DMS79 (cell line): ENCODE measurements around the gene KLHL40.

ENCODE experiments used
- DNase-seq: peaks from one replicate; lab custom pipeline; 2025; lab: John Stamatoyannopoulos, UW

Gene KLHL40, protein sequence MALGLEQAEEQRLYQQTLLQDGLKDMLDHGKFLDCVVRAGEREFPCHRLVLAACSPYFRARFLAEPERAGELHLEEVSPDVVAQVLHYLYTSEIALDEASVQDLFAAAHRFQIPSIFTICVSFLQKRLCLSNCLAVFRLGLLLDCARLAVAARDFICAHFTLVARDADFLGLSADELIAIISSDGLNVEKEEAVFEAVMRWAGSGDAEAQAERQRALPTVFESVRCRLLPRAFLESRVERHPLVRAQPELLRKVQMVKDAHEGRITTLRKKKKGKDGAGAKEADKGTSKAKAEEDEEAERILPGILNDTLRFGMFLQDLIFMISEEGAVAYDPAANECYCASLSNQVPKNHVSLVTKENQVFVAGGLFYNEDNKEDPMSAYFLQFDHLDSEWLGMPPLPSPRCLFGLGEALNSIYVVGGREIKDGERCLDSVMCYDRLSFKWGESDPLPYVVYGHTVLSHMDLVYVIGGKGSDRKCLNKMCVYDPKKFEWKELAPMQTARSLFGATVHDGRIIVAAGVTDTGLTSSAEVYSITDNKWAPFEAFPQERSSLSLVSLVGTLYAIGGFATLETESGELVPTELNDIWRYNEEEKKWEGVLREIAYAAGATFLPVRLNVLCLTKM

DNA sequence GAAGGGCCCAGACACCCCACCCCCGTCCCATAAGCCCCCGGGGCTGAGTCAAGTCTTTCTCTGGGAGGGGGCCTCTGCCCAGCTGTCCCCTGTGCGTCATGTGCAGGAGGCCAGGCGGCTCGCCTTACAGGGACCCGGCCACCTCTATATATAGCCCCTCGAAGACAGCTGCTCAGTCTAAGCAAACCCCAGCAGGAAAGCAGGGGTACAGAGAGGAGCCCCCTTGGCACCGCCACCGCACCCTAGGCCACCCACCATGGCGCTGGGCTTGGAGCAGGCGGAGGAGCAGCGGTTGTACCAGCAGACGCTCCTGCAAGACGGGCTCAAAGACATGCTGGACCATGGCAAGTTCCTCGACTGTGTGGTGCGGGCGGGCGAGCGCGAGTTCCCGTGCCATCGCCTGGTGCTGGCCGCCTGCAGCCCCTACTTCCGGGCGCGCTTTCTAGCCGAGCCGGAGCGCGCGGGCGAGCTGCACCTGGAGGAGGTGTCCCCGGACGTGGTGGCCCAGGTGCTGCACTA, at the start of gene KLHL40:
TSS of gene KLHL40 (plus strand) at position 175 of the 519 bp plus-strand sequence. CDS start at position 257, 82 bp downstream.
- no peak for DNase-seq

DNA sequence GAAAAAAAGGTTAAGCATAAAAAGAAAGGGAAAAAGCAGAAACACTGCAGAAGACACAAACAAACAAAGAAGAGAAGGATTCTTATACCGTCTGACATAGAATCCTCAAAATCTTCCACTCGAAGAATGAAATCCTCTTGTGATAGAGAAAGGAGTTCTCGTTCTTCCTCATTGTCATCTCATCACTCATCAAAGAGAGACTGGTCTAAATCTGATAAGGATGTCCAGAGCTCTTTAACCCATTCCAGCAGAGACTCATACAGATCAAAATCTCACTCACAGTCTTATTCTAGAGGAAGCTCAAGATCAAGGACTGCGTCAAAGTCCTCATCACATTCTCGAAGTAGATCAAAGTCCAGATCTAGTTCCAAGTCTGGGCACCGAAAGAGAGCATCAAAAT, 48.3 kb upstream of the KLHL40 start:
- DNase-seq: no peak

DNA sequence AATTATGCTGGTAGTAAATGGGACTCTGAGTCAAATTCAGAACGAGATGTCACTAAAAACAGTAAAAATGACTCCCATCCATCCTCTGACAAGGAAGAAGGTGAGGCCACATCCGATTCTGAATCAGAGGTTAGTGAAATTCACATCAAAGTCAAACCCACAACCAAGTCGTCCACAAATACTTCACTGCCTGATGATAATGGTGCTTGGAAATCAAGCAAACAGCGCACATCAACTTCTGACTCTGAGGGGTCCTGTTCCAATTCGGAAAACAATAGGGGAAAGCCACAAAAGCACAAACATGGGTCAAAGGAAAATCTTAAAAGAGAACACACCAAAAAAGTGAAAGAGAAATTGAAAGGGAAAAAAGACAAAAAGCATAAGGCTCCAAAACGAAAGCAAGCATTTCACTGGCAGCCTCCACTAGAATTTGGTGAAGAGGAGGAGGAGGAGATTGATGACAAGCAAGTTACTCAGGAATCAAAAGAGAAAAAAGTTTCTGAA, 46.9 kb upstream of the KLHL40 start:
- no peak for DNase-seq

DNA sequence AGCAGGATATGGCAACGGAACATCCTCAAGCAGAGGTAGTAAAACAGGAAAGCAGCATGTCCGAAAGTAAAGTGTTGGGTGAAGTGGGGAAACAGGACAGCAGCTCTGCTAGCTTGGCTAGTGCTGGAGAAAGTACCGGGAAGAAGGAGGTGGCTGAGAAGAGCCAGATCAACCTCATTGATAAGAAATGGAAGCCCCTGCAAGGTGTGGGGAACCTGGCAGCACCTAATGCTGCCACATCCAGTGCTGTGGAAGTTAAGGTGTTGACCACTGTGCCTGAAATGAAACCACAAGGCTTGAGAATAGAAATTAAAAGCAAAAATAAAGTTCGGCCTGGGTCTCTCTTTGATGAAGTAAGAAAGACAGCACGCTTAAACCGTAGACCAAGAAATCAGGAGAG, 46.1 kb upstream of the KLHL40 start:
- DNase-seq: no peak

DNA sequence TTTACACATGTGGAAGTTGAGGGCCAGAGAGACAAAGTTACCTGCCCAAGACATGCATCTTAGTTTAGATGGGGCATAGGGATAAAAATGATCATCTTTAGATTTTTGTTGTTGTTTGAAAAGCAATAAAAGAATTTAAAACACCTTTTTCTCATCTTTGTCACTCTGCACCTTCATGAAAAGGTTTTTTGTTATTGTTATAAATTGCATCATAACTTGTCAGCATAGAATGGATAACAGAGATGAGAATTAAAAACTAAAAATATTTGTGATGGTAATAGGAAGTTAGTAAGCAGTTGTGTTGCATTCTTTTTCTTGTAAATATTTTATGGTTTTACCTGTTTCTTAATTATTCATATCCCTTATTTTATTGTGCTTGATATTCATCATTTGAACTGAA, 45.2 kb upstream of the KLHL40 start:
- no peak for DNase-seq

DNA sequence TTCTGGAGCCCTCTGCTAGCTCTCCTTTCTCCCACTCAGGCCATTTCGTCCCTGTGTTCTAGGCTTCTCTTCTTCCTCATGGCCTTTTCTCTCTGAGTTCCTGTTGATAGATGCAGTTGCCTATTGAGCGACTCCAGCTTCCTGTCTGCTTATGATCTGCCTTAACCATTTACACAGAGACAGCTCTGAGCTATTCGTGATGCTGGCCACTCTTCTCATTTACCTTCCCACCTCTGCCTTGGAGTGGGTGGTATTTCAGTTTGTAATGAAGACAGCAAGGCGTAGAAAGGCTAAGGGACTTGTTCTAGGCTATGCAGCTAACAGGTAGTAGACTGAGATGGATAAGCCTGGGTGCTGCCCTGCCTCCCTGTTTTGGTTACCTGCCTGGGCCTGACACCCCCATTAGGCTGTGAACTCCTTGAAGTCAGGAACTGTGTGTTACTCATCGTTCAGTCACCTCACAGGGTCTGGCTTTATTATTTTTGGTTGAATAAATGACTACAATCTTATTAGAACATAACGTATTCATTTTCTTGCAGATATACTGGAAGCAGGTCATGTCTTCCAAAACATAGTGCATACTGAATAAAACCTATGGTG, 44.5 kb upstream of the KLHL40 start:
- DNase-seq: no peak

DNA sequence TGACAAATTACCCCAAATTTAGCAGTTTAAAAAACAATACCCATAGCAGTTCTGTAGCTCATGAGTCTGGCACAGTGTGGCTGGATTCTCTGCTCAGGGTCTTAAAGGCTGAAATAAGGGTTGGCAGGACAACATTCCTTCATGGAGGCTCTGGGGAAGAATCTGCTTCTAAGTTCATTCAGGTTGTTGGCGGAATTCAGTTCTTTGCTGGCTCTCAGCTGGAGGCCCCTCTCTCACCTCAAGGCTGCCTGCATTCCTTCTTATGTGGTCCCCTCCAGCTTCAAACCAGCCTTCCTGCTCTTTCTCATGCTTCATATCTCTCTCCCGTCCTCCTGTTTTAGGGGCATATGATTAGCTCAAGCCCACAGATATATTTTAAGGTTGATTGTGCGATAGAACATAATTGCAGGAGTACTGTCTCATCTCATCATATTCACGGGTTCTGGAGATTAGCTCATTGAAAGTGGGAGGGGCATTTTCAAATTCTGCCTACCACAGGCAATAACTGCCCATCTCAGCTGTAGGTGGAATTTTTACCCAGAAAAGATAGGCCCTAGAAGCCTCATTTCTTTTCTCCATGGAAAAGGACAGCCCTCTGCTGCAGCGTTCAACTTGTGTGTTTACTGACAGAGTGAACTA, 37.4 kb upstream of the KLHL40 start:
- DNase-seq: no peak

DNA sequence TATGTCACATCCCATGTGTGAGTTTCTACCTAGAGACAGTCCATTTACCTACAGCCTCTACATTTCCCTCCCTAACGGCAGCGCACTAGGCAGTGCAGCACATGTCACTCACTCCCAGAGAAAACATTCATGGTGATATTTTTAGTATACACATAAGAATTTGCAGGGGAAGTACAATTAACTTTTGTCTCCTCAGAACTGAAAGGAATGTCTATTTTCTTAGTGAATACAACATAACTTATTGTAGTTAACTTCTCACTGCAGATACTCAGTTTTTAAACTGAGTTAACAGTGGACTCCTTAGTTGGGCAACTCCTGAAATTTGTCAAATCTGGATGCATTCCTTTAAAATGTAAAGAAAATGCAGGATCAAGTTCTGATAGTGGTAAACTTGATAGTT, 36.3 kb upstream of the KLHL40 start:
- no peak for DNase-seq

DNA sequence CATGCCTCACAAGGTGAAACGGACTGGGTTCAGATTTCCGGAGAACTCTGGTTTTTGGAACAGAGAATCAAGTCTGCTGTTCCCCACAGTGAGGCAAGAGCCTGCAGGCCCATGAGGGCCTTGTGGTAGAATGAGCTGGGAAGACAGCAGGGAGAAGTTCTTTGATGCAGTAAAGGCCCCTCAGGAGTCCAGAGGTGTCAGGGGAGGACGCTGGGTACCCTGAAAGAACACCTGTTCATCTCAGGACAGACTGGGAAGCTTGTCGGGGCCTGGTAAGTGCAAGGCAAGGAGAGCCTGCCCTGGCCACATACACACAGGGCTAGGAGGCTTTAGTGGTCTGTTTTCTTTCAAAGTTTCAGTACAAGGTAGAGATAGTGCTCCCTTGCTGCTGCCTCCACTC, 35.6 kb upstream of the KLHL40 start:
- no peak for DNase-seq

DNA sequence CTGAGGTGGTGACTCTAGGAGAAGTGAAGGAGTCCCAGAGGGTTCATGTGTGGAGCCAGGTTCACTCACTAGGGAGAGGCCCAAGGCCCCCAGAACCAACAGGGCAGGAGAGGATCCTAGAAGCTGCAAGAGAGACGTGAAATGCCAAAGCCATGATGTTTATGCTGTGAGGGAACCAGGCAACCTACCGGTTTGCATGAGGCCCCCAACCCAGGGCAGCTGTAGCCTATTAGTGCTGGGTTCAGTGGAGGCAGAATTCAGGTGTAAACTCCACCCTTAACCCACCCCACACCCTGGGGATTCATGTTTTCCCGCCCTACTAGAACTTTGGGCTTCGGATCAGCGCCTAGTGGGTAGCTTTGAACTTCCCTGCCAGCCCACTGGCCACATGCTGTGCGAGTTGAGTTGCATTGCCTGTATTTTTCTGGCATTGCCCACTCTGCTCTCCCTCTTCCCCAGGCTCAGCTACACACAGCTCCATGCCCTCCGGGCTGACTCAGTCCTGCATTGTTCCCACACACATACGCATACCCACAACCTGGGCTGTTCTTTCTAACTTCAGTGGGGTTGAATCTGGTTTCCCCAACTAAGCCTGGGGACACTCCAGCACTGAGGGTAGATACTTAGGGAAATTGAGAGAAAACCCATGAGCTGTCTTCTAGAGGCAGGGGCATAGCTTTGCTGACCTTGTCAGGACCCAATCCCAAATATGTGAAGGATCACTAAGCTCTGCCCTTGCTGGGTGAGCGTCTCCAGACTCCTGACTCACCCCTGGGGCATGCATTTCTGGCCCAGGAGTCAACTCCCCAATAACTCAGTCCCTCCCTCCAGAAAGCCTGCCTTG, 33.9 kb upstream of the KLHL40 start:
- DNase-seq: no peak

DNA sequence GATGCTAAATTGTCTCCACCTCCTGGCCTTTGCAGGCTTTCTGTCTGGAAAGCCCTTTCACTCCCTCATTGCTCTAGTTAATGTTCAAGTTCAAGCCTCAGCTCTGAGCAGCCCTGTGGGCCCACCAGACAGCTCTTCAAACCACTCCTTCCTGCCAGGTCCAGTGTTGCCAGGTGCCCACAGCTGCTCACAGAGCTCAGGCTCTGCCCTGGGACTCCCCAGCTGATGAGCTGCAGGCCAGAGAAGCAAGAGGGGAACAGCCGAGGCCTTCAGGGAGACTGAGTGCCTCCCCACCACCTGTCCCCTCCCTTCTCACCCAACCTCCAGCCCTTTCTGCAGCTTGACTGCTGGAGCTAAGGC, 33.1 kb upstream of the KLHL40 start:
- DNase-seq: peak; percentile 5

DNA sequence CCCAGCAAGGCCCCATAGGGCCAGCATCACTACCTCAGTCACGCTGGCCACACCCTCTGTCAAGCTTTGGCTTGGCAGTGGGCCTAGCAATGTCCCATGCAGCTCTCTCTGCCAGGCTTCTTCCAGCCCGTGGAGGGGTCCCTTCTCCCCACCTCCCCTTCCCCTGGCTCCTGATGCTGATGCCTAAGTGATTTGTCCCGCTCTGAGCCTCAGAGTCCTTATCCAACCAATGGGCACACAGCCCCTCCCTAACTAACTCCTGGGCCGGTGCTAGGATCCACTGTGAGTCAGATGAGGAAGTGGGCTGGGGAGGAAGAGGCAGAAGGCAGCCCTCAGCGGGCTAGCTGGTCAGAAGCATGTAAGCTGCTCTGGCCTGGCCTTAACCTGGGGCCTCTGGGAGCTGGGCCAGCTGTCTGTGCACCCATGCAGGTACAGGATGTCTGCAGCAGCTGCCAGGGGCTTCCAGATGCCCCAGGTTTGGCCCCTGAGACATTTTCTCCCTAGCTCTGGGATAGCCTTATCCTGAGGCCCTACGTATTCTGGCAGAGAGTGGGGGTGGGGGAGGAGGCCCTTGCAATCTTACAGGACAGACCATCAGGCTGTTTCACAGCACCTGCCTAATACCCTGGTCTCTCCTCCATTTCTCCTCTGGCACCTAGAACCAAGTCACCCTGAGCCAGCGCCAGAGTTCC, 32.6 kb upstream of the KLHL40 start:
- no peak for DNase-seq

DNA sequence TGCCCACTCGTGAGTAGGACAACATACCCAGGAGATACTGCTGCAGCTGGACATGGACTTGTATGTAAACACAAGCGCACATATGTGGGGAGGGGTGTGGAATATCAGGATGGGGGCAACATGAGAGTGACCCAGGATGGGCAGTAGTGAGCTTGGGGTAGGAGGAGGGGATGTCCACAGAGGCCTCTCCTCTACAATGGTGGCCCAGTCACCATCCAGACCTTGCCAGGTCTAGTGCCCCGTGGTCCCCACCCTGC, 32.1 kb upstream of the KLHL40 start:
- DNase-seq: no peak

DNA sequence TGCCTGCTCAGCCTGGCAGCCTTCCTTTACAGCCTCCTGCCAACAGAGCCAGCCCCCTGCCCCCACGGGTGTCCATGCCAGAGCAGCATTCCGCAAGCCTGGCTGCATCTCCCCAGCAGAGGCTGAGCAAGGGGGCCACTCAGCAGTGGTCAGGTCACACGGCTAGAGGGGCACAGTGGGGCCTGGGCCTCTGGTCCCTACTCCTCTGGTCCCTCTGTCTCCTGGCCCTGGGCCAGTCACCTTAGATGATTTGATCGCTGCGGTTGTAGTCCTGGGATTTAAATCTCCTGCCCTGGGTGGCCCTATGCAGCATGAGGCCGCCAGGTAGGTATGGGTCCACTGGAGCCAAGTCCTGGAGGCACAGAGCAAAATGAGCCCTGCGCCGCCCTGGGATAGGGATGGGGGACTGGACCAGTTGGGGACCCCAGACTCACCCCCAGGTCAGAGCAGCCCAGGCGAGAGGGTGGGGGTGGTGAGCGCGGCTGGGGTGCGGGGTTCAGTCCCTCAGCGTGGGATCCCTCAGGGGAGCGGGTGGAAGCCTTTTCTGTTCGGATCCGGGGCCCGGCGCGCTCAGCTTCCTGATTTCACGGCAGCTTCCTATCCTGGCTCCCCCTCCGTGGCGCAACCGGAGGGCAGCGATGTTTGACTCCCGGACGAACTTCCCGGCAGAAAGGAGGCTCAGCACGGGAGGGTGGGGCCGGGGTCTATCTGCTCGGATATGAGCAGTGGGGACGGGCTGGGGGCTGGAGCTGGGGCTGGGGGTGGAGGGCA, 31.6 kb upstream of the KLHL40 start, which contains the start of gene ZBTB47:
TSS of gene ZBTB47 (plus strand) at position 138 of the 771 bp plus-strand sequence. CDS start 4,659 bp downstream, outside the sequence.
- no peak for DNase-seq

DNA sequence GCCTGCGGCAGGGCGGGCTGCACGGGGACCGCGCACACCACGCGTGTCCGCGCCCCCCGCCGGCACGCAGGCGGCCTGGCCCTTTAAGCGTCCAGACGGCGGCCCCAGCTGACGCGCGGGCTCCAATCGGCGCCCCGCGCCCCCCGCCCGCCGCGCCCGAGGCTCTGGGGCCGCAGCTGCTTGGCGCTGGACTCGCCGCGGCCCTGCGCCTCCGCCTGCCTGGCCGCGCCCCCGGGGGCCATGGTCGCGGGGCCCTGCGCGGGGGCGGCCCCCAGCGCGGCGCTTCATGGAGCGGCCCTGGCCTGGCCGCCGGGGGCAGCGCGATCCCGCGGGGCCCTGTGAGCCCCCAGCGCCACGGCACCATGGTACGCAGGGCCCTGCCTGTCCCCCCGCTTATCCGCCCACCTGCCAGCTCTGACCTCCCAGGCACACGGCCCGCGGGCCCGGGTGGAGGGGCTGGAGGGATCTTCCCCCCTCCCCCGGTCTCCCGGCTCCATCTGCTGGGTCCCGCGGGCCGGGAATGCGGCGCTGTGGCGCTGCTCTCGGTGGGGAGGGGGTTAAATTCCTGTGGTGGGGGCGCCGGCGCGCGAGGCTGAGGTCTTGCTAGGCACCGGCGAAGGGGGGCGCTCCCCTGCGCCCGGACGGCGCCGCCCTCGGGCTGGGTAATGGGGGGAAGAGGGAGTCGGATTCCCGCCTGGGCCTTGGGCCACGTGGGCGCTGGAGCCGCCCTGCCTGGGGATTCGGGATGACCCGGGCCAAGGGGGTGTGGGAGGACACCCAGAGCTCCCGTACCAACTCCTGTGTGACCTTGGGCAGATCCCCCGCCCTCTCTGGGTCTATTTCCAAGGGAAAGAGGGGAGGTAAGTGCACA, 30.8 kb upstream of the KLHL40 start:
- DNase-seq: no peak

DNA sequence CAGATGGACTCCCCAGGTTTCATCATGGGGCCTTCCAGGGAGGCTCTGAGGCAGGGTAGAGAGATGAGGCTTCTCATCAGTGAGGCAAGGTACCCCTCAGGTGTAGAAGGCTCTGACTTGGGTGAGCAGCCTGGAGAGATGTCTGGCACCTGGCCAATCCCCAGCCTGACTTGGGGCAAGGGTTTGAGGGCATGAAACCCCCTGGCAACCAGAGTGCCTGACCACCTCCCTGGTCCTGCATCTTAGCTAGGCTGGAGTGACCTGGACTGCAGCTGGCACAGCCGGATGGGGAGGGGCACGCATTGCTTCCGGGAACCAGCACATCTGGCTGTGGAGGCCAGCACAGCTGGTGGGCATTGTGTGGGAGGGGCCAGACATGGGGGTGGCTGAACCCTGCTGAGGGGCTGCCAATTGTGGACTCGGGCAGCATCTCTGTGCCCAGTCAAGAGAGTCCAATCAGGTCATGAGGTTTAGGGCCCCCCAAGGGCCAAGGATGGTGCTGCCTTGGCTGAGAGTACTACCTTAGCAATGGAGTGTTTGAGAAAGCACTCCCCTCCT, 29.9 kb upstream of the KLHL40 start:
- DNase-seq: no peak

DNA sequence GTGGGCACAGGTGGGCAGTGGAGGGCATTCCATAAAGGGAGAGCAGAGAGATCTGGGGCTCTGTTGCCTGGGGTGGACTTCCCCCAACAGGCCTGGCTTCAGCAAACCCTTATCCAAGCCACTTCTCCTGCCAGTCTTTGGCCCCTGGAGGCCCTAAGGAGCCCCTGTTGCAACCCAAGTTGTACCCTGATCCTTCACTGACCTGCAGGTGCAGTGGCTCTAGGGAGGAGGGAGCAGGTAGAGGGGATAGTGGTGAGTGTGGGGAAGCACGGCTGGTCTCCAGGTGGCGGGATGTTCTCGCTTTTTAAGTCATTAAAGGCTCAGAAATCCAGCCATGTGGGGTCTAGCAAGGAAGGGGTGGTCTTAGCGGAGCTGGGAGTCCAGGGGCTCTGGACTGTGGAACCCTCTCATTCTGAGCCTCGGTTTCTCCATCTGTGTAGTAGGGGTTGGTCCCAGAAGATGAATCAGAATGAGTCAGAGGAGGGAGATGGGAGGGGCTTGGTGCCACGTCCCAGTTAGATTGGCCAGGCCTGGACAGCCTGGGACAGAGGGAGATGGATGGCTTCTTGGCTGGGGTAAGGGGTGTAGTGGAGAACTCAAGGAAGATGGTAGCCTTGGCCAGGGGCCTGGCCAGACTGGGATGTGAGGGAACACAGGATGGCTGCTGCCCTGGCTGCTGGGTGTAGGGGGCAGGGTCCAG, 29.2 kb upstream of the KLHL40 start:
- DNase-seq: no peak
